ENCODE data around the gene C10orf95. TPM values are rescaled to one million over a fixed set of nuclear protein-coding genes. Genes with fewer than 3 reads are reported as not detected.

C10orf95 gene
- total RNA-seq, 1 donor from 2014 or later = 2.9 TPM

DNA sequence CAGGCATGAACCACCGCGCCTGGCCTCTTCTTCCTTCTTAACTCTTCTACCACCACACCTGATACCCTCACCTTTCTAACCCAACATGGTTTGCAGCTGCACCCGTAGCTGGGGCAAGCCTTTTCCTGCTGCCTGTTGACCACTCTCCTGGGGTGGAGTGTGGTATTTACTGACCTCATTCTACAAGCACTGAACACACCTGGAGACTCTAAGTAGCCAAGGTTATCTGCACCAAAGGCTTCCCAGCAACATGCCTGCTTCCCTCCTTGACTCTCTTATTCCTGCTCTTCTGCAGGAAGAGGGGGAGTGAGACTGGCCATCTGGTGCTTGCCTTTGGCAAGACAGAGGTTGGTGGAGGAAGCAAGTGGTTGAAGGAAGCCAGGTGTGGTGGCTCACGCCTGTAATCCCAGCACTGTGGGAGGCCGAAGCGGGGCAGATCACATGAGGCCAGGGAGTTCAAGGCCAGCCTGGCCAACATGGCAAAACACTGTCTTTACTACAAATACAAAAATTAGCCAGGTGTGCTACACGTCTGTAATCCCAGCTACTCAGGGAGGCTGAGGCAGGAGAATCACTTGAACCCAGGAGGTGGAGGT is 41.1 kb upstream of the C10orf95 start:
- DNase-seq (ENCODE audit: low read depth) = no peak
- no peak for FAIRE-seq
- Histone ChIP-seq H3K27me3 (ENCODE audit: control insufficient read depth, insufficient read depth, low read length) (no peaks in the 10 kb centered on the region), H3K4me3 (ENCODE audit: low read depth, low read length) (no peak overlapping the region), H3K36me3 (ENCODE audit: control insufficient read depth, insufficient read depth, low read length) (peaks cover 14% of the 10 kb centered on the region)
- TF ChIP-seq, protein P1, sequence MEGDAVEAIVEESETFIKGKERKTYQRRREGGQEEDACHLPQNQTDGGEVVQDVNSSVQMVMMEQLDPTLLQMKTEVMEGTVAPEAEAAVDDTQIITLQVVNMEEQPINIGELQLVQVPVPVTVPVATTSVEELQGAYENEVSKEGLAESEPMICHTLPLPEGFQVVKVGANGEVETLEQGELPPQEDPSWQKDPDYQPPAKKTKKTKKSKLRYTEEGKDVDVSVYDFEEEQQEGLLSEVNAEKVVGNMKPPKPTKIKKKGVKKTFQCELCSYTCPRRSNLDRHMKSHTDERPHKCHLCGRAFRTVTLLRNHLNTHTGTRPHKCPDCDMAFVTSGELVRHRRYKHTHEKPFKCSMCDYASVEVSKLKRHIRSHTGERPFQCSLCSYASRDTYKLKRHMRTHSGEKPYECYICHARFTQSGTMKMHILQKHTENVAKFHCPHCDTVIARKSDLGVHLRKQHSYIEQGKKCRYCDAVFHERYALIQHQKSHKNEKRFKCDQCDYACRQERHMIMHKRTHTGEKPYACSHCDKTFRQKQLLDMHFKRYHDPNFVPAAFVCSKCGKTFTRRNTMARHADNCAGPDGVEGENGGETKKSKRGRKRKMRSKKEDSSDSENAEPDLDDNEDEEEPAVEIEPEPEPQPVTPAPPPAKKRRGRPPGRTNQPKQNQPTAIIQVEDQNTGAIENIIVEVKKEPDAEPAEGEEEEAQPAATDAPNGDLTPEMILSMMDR (IDR thresholded peaks at IDR 0.05; ENCODE audit: insufficient read depth, low read length, severe bottlenecking) = no peak

DNA sequence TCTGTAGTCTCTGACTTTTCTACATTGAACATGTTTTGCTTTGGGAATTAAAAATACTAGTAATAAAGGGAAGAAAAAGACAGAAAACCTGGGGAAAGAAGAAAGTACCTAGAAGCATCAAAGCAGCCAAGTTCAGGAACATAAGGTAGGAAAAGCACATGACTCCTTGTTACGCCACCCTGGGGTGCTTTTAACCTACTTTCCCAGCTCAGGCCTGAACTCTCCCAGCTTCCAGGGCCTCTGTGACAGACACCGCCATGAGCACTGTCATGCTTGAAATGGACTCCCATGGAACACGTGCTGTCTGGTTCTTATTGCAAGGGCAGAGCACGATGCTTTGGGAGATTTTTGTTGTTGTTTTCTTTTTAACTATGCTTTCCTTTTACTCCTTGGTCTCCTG is 39.8 kb upstream of the C10orf95 start:
- H3K36me3 ChIP-seq (ENCODE audit: control insufficient read depth, insufficient read depth, low read length) = peaks cover 16% of the 10 kb centered on the region
- DNase-seq (ENCODE audit: low read depth) (no peak), FAIRE-seq (no peak)
- TF ChIP-seq, protein P1 (IDR thresholded peaks at IDR 0.05; ENCODE audit: insufficient read depth, low read length, severe bottlenecking) = no peak
- no peak overlapping the region for H3K4me3 ChIP-seq (ENCODE audit: low read depth, low read length)
- no peaks in the 10 kb centered on the region for H3K27me3 ChIP-seq (ENCODE audit: control insufficient read depth, insufficient read depth, low read length)

DNA sequence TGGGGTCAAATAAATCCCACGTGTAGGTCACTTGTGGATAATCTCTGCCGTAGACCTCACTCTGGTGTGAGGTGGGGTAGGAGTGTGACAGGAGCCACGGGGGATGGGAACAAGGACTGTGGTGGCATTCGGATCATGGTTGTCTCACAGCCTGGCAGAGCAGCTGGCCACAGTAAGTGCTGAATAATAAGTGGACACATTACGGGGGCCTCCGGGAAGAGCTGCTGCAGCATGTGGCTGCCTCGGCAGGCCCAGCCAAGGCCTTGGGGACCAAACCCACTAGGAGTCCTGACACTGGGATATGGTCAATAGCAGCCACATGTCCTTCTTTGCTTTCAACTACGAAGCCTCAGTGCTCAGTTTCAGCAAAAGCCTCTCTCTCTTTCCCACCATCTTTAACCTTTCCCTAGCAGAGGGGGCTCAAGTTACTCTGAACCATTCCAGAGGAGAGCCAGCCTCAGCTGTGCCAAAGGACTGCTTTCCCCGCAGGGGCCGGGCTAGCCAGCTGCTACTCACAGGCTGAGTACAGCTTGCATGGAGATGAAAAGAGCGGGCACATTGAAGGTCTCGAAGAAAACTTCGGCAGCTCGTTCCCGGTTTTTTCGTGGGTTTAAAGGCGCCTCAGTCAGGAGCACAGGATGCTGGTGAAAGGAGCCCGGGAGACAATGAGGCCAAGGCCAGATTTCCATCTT is 33.9 kb upstream of the C10orf95 start:
- peaks cover 41% of the 10 kb centered on the region for H3K36me3 ChIP-seq (ENCODE audit: control insufficient read depth, insufficient read depth, low read length)
- DNase-seq (ENCODE audit: low read depth) (no peak), FAIRE-seq (no peak)
- no peak overlapping the region for H3K4me3 ChIP-seq (ENCODE audit: low read depth, low read length)
- H3K27me3 ChIP-seq (ENCODE audit: control insufficient read depth, insufficient read depth, low read length) = no peaks in the 10 kb centered on the region
- TF ChIP-seq, protein P1 (IDR thresholded peaks at IDR 0.05; ENCODE audit: insufficient read depth, low read length, severe bottlenecking) = no peak

DNA sequence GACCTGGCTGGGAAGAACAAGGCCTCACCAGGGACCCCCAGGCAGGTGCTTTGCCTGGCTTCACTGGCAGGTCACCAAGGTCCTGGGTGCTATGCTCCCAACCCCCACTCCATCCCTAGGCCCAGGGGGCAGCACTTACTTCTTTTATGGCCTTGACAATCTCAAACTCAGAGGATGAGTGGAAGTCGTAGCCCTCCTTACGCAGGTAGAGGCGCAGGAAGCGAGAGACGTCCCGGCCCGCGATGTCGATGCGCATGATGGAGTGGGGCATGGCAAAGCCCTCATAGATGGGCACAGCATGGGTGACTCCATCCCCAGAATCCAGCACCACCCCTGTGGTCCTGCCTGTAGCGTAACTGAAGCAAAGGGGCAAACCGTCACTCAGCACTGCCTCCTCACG is 32.7 kb upstream of the C10orf95 start:
- Histone ChIP-seq H3K4me3 (ENCODE audit: low read depth, low read length) (no peak overlapping the region), H3K27me3 (ENCODE audit: control insufficient read depth, insufficient read depth, low read length) (no peaks in the 10 kb centered on the region), H3K36me3 (ENCODE audit: control insufficient read depth, insufficient read depth, low read length) (peaks cover 45% of the 10 kb centered on the region)
- FAIRE-seq (no peak), DNase-seq (ENCODE audit: low read depth) (no peak)
- TF ChIP-seq, protein P1 (IDR thresholded peaks at IDR 0.05; ENCODE audit: insufficient read depth, low read length, severe bottlenecking) = no peak

DNA sequence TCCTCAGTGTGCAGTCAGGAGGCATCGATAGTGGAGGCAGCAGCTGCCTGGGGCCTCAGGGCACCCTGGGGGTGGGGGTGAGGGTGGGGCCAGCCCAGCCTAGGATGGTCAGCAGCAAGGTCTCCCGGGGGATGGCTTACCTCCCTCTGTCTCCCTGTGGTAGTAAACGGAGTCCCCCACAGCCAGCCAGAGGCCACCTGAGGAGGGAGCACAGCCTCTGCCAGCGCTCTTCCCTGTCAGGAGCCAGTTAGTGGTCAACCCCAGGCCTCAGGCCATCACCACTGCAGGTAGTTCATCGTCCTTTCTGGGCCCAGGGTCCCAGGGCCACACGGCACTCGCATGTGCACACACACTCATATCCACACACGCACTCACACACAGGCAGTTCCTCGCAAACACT is 29.1 kb upstream of the C10orf95 start:
- H3K4me3 ChIP-seq (ENCODE audit: low read depth, low read length) = no peak overlapping the region
- DNase-seq (ENCODE audit: low read depth) (no peak), FAIRE-seq (peak; percentile 36)
- TF ChIP-seq, protein P1 (IDR thresholded peaks at IDR 0.05; ENCODE audit: insufficient read depth, low read length, severe bottlenecking) = no peak
- no peaks in the 10 kb centered on the region for H3K27me3 ChIP-seq (ENCODE audit: control insufficient read depth, insufficient read depth, low read length)
- peaks cover 31% of the 10 kb centered on the region for H3K36me3 ChIP-seq (ENCODE audit: control insufficient read depth, insufficient read depth, low read length)
